Spleen (tissue), 11 donors: Measurements from ENCODE around the gene RHOT2. TPM values are rescaled to one million over a fixed set of nuclear protein-coding genes. Genes with fewer than 3 reads are reported as not detected.
A peak's percentile ranks its signal among the peaks of the same experiment; 100 is the strongest.

Experiments
- DNase-seq: peaks from one replicate; pipeline ENCODE4 v3.0.0-alpha.2; 2020
- H3K27ac ChIP-seq, 8 donors: fragments of 200-600 bp; sonication (generic) in 7 of 8; 1 replicate in 4 of 8; 2 replicates in 4 of 8; pipeline versions ENCODE4 v1.5.0 to v1.8.0; 2016 to 2021; ENCODE audit warnings: inconsistent platforms in 4 of 8, mild to moderate bottlenecking in 4 of 8, moderate library complexity in 1 of 8
- H3K27me3 ChIP-seq, 7 donors: fragments of 200-600 bp; sonication (generic) in 6 of 7; replicated peaks in 1 of 7; 1 replicate in 4 of 7; 2 replicates in 3 of 7; pipeline versions ENCODE4 v1.5.0 to v1.8.0; 2016 to 2021; ENCODE audit warnings: inconsistent platforms in 3 of 7, mild to moderate bottlenecking in 1 of 7
- H3K36me3 ChIP-seq, 6 donors: fragments of 200-600 bp; sonication (generic) in 5 of 6; 1 replicate in 4 of 6; 2 replicates in 2 of 6; pipeline versions ENCODE4 v1.5.0 to v1.8.0; 2016 to 2021; ENCODE audit warnings: inconsistent platforms in 2 of 6
- H3K4me1 ChIP-seq, 6 donors: fragments of 200-600 bp; sonication (generic) in 5 of 6; 1 replicate in 3 of 6; 2 replicates in 3 of 6; pipeline versions ENCODE4 v1.5.0 to v1.8.0; 2016 to 2021; ENCODE audit warnings: inconsistent platforms in 3 of 6
- H3K4me3 ChIP-seq, 8 donors: fragments of 200-600 bp; sonication (generic) in 7 of 8; 1 replicate in 4 of 8; 2 replicates in 4 of 8; pipeline versions ENCODE4 v1.5.0 to v1.8.0; 2016 to 2021; ENCODE audit warnings: inconsistent platforms in 4 of 8, mild to moderate bottlenecking in 4 of 8, moderate library complexity in 2 of 8
- H3K9me3 ChIP-seq, 8 donors: fragments of 200-600 bp; sonication (generic) in 7 of 8; 1 replicate in 4 of 8; 2 replicates in 4 of 8; pipeline versions ENCODE4 v1.5.0 to v1.8.0; 2016 to 2021; ENCODE audit warnings: inconsistent platforms in 4 of 8
- CTCF ChIP-seq, 11 experiments: fragments of 200-600 bp in 7 of 11; fragments of 450-650 bp in 4 of 11; sonication (generic) in 4 of 11; IDR thresholded peaks in 8 of 11; conservative IDR thresholded peaks in 3 of 11; 1 replicate in 7 of 11; 2 replicates in 4 of 11; pipeline versions ENCODE4 v1.4.0 to v1.8.0; 2016 to 2021; ENCODE audit warnings: antibody characterized with exemption in 11 of 11, inconsistent platforms in 4 of 11, mild to moderate bottlenecking in 1 of 11
- POLR2A ChIP-seq, 3 donors: fragments of 450-650 bp; IDR thresholded peaks; one replicate each; pipeline ENCODE4 v1.5.1; 2017; ENCODE audit warnings: antibody characterized with exemption in 3 of 3, mild to moderate bottlenecking in 1 of 3
- POLR2AphosphoS5 ChIP-seq, 3 donors: sonication (generic); formaldehyde crosslinking; IDR thresholded peaks; one replicate each; pipeline ENCODE4 v1.5.1; 2017; ENCODE audit warnings: antibody characterized with exemption in 3 of 3
- WGBS, 5 donors: extraction: QIAGEN DNeasy Blood & Tissue Kit in 3 of 5; methylation state at CpG; one replicate each; pipeline versions ENCODE4 v1.1.5 to v1.1.7; 2013 to 2018; 5-methylcytosine and 5-hydroxymethylcytosine counted together
- intact Hi-C: fragments of 100-400 bp; cut with DNase I; formaldehyde crosslinking; loops from one replicate; pipeline ENCODE4 v1.15.0; 2023; ENCODE audit warnings: low total_unique reads
- polyA plus RNA-seq, 3 donors: library from polyadenylated mRNA; stranded (reverse); fragments of 200-250 nt; gene quantifications; one replicate each; pipeline ENCODE4 v1.2.1, GENCODE V29; 2013
- total RNA-seq, 7 donors: library from RNA; depleted of rRNA in 3 of 7; stranded (reverse); fragments of >200 nt in 3 of 7; fragmentation: NEBNext Ultra II Directional in 4 of 7; extraction: Animal tissue kit (Norgen Biotek cat#: 25700) in 4 of 7; gene quantifications; one replicate each; pipeline versions ENCODE4 v1.1.0 to v1.2.1, GENCODE V29; 2016 to 2021
- donor health status: healthy with polysubstance abuse.
- donor health status: DM: no; HTN: no; CAD: no; lungs with moderate emphysema.
- donor health status: DM: no; HTN: no; CAD: no.
- donor health status: Bipolar disorder and iron deficiency.
- donor health status: healthy.
- donor health status: DM: no; HTN: no; CAD: no.
- donor health status: DM: yes; HTN: yes; CAD: no.

Gene RHOT2
- total and polyA plus RNA-seq, 10 donors = 71.3 to 309 (median 137) TPM

DNA sequence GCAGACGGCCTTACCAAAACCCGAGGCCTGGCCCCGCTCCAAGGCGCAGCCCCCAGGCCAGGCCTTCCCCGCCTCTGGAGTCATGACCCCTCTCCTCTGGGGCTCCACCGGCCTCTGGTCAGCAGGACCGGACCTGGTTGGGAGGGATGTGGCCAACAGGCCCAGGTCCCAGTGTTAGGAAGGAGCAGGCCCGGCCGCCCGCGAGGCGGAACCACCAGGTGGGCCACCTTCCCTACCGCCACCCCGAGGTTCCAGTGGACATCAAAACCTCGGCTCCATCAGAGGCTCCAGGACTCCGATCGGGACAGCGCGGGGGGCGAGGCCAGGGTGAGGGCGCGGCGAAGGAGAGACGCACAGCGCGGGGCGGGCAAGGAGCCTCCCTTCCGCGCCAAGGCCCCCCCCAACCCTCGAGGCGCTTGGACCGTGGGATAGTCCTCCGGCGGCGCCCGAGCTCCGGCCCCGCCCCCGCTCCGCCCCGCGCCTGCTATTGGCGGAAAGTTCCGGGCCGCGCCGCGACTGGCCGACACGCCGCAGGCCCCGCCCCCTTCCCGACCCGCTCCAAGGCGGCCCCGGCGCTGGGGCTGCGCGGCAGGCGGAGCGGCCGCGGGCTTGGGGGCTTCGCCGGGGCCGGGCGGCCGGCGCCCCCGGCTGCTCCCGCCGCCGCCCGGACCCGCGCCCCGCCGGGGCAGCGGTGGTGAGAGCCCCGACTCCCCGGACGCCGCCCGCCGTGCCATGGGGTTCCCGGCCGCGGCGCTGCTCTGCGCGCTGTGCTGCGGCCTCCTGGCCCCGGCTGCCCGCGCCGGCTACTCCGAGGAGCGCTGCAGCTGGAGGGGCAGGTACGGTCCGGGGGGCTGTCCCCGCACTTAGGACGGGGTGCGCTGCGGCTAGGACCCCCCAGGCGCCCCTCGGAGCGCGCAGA lies 46.9 kb downstream of the RHOT2 start, which contains the start of gene METRN:
Gene METRN (plus strand): TSS at position 561 of the 919 bp plus-strand sequence. CDS start 172 bp downstream, at position 733.
- Histone ChIP-seq H3K4me1 (peaks cover 9 to 67% (median 39%) of the 10 kb centered on the region in 6 donors), H3K27ac (peak within 1 kb of the TSS in 3 of 8 donors; percentile 32 to 59 (median 55)), H3K27me3 (peaks cover 8 to 81% (median 29%) of the 10 kb centered on the region in 7 donors), H3K36me3 (peaks cover 0 to 5% (median 0%) of the 10 kb centered on the region in 6 donors), H3K4me3 (peak within 1 kb of the TSS; percentile 67 to 93 (median 71)), H3K9me3 (no peaks in the 10 kb centered on the region)
- DNase-seq = peak; percentile 95
- intact Hi-C loops = loop anchor here (5.0 kb wide), 1 partner anchor 72 kb away; the partner anchor contains the start of genes CHTF18 and RPUSD1
- TF ChIP-seq CTCF (IDR thresholded peaks at IDR 0.05 in 8 of 11, conservative IDR thresholded peaks at IDR 0.05 in 3 of 11) (peak in 1 of 11 experiments; percentile 6), POLR2AphosphoS5 (IDR thresholded peaks at IDR 0.05) (peak; percentile 4 to 54 (median 45)), POLR2A (IDR thresholded peaks at IDR 0.05) (no peak)
- 5 to 71% (median 10%) methylated on average over 4 to 108 of the region's 108 CpGs for WGBS, 5 donors

- peak overlapping the region; percentile 67 to 93 (median 71) for H3K4me3 ChIP-seq
- peaks cover 3 to 73% (median 22%) of the 10 kb centered on the region in 7 donors for H3K27me3 ChIP-seq
- peaks cover 0 to 5% (median 0%) of the 10 kb centered on the region in 6 donors for H3K36me3 ChIP-seq
- peak overlapping the region in 3 of 8 donors; percentile 32 to 59 (median 55) for H3K27ac ChIP-seq
- H3K4me1 ChIP-seq = peaks cover 14 to 76% (median 47%) of the 10 kb centered on the region in 6 donors
- H3K9me3 ChIP-seq = no peaks in the 10 kb centered on the region
- DNase-seq = no peak
- intact Hi-C loops = no loop called here
- TF ChIP-seq CTCF (IDR thresholded peaks at IDR 0.05 in 8 of 11, conservative IDR thresholded peaks at IDR 0.05 in 3 of 11) (peak in 2 of 11 experiments; percentile 13 to 32), POLR2AphosphoS5 (IDR thresholded peaks at IDR 0.05) (peak in 1 of 3 donors; percentile 5), POLR2A (IDR thresholded peaks at IDR 0.05) (no peak)
- 3 to 6% (median 4%) methylated on average over 15 to 74 of the region's 74 CpGs for WGBS, 5 donors
Measured at GRCh38 chr16:715477-716199, 47.7 kb downstream of the RHOT2 start.

DNA sequence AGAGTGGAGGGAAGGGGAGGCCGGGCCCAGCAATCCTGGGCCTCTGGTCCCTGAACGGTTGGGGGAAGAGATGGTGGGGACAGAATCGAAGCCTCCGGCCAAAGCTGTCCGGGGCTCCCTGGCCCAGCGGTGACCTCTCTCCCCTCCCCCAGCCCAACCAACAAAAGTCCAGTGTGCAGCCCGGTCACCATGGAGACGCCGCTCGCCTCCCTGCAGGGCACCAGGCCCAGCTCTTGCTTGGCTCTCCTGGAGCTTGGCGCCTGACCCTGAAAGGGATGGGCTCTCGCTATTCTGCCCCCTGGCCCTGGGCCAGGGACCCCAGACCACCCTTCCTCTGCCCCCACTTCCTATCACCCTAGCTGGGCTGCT lies 48.3 kb downstream of the RHOT2 start:
- no peak for DNase-seq
- H3K27ac ChIP-seq = no peak overlapping the region
- H3K27me3 ChIP-seq = peaks cover 0 to 67% (median 16%) of the 10 kb centered on the region in 7 donors
- WGBS, 5 donors = 28 to 63% (median 32%) methylated on average over 8 to 12 of the region's 12 CpGs
- H3K4me3 ChIP-seq = peak overlapping the region in 7 of 8 donors; percentile 67 to 93 (median 72)
- no peaks in the 10 kb centered on the region for H3K9me3 ChIP-seq
- peaks cover 0 to 5% (median 0%) of the 10 kb centered on the region in 6 donors for H3K36me3 ChIP-seq
- TF ChIP-seq POLR2AphosphoS5 (IDR thresholded peaks at IDR 0.05) (no peak), POLR2A (IDR thresholded peaks at IDR 0.05) (no peak), CTCF (IDR thresholded peaks at IDR 0.05 in 8 of 11, conservative IDR thresholded peaks at IDR 0.05 in 3 of 11) (no peak)
- intact Hi-C loops = no loop called here
- H3K4me1 ChIP-seq = peaks cover 14 to 76% (median 50%) of the 10 kb centered on the region in 6 donors
